IPS-NIHi7 (cell line): Measurements from ENCODE around the gene CARD14.
"Not testable (repeated sequence)": the region's sequence is repeated elsewhere in the genome, so short reads cannot be mapped to it uniquely, and the experiment has no call there.

Source experiments
- DNase-seq: peaks from one replicate; pipeline ENCODE4 v3.0.0; 2012; ENCODE audit warnings: mixed read lengths; ENCODE audit errors: extremely low spot score

CARD14 gene

DNA sequence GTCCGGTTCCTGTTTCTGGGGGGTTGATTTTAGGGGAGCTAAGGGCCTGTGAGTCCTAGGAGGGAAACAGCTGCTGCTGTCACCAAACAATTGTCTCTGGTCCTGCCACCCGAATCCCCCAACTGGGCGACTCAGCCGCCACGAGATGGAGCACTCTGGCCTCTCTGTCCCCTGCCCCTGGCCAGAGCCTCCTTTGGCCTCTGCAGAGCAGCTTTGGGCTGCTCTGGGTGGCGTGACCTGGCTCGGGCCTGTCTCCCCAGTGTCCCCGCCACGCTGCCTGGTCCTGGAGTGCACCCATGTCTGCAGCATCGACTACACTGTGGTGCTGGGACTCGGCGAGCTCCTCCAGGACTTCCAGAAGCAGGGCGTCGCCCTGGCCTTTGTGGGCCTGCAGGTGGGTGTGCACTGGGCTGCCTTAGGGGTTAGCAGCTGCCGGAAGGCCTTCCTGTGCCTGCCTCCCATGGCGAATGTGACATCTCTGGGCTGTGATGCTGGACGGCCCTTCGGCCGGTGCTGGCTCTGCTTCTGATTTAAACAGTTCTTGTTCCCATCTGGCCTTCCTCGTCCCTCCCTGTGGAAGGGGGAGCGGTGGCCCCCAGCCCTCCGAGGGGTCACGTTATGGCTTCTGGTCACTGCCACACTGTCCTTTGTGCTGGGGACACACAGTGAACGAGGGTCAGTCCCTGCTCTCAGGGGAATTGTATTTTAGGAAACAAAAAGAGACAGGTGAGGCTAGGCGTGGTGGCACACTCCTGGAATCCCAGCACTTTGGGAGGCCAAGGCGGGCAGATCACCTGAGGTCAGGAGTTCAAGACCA lies 79.3 kb downstream of the CARD14 start:
- DNase-seq = peak; percentile 4

- no peak for DNase-seq
These were observed 82.1 kb downstream of the CARD14 start for GRCh38 chr17:80251966-80252365.

GRCh38 chr17:80252871-80253270 lies 83.0 kb downstream of the CARD14 start:
- peak; percentile 90 for DNase-seq

DNA sequence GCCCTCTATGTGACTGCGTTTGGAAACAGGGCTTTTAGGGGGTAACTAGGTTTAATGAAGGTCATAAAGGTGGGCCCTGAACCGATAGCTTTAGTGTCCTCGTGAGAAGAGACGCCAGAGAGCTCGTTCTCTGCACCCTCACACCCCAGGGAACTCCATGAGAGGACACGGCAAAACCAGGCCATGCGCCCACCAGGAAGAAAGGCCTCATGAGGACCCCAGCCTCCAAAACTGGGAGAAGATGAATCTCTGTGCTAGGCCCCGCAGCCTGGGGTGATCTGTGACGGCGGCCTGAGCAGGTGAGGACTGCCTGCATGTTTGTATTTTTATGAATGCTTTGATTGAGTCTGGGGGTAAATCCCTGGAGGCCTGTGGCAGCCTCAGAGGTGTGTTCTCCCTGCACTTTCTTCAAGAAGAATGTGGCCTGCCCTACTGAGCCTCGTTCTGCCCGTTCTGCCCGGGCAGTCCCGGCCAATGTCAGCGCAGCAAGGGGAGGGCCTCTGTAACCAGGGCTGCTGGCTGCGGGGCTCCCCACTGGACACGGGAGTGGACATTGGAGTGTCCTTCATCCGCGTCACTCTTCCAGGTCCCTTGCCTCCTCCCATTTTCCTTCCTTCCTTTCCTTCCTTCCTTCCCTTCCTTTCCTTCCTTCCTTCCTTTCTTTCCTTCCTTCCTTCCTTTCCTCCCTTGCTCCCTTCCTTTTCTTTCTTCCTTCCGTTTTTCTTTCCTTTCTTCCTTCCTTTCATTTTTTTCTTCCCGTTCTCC lies 84.0 kb downstream of the CARD14 start:
- no peak for DNase-seq

DNA sequence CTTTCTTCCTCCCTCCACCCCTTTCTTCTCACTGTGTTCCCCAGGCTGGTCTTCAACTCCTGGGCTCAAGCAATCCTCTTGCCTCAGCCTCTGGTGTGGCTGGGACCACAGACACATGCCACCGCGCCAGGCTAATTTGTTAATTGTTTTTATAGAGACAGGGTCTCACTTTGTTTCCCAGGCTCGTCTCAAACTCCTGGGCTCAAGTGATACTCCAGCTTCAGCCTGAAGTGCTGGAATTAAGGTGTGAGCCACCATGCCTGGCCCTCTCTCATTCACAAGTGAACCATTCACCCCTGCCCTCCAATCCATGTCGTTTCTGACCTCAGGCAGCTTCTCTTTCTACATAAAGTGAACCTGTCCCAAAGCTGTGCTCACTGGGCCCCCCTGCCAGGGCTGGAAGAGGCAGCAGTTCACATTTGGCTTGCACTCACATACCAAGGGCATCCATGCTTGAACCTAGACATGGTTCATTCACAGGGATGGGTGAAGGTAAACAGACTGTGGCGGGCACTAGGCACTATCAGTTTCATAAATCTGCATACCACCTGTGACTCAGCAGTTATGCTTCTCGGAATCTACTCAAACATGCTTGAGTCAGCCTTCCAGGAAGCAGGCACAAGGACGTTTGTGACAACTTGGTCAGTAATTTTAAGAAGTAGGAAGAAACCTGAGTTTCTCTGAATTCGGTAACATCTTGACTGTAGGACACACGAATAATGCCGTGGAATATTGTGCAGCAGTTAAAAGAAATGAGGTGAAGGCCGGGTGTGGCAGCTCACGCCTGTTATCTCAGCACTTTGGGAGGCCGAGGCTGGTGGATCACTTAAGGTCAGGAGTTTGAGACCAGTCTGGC lies 84.8 kb downstream of the CARD14 start:
- DNase-seq = no peak

GRCh38 chr17:80256034-80256350 lies 86.2 kb downstream of the CARD14 start:
- DNase-seq = no peak

GRCh38 chr17:80257716-80258213 lies 87.9 kb downstream of the CARD14 start:
- DNase-seq = no peak

DNA sequence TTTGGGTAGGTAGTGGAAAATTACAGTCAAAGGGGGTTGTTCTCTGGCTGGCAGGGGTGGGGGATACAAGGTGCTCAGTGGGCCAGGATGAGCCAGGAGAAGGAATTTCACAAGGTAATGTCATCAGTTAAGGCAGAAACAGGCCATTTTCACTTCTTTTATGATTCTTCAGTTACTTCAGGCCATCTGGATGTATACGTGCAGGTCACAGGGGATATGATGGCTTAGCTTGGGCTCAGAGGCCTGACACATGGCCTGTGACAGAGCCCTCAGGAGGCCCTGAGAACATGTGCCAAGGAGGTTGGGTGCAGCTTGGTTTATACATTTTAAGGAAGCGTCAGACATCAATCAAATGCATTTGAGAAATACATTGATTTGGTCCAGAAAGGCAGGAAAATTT lies 88.5 kb downstream of the CARD14 start:
- DNase-seq = not testable (repeated sequence)
